Measurements from ENCODE around the gene GPC1. TPM values are rescaled to one million over a fixed set of nuclear protein-coding genes. Genes with fewer than 3 reads are reported as not detected.
A peak's percentile ranks its signal among the peaks of the same experiment; 100 is the strongest.

Gene GPC1
- total RNA-seq, 3 donors from 2014 or later = 13.8 to 56.3 (median 21.0) TPM

DNA sequence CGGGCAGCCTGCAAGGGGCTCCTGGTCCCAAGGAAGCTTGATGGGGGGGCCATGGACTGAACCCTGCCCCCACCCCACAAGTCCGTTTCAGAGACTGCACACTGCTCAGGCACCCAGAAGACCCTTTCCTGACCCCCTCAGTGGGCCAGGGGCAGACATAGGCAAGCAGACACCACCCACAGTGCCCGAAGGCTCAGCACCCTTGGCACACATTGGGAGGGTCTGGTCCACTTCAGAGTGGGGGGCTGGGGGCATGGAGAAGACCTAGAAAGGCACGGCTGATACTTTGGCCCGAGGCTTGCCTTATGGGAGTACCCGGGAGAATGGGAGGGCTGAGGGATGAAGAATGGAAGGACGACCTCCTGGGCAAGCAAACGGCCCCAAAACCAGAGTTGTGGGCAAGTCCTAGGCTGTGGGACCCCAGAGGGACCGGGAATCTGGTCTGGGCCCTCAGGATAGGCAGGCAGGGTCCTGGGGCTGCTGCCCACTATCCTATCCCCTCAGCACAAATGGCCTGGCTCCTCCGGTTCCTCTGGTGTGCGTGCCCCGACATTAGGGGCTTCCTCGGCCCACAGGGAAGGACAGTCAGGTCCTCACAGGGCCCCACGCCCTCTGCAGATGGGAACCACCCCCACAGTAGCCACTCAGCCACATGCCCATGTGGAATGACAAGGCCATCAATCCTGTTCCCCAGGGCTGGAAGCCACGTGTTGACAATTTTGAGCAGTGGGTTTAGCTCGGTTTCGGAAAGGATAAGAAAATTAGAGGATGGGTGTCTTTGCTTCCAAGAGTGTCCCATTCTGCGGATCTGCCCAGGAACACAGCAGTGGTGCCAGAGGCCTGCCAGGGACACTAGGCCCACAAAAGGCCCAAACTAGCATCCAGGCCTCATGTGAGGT, 15.0 kb upstream of the GPC1 start:
- intact Hi-C loops (cut with DNase I; ENCODE audit: low total_unique reads) = loop anchor here (5.0 kb wide), 1 partner anchor 108 kb away; no protein-coding TSS in a partner anchor

DNA sequence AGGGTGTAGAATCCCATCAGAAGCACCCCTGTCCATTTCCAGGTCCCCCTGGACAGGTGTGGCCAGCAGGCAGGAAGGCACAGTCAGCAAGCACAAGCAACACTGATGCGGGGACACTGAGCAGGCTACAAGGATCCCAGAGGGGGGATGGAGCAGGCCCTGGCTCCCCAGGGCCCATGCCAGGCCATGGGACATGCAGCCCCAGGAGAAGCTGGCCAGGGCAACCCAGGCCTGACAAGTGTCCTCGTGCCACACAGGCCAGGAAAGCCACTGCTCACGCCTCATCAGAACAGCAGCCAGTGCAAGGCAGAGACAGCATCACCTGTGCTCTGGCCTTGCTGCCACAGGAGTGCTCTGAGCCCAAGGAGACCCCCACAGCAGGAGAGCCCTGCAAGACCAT, 14.1 kb upstream of the GPC1 start:
- no peak for DNase-seq (ENCODE audit: low spot score in 2 of 2)
- Histone ChIP-seq H3K9me3 (peaks cover 9 to 19% of the 10 kb centered on the region in 2 donors), H3K4me1 (no peaks in the 10 kb centered on the region), H3K4me3 (no peak overlapping the region), H3K27me3 (no peaks in the 10 kb centered on the region), H3K36me3 (no peaks in the 10 kb centered on the region), H3K27ac (no peak overlapping the region)
- intact Hi-C loops (cut with DNase I; ENCODE audit: low total_unique reads) = loop anchor here (5.0 kb wide), 1 partner anchor 109 kb away; no protein-coding TSS in a partner anchor
- TF ChIP-seq POLR2A (IDR thresholded peaks at IDR 0.05) (no peak), POLR2AphosphoS5 (IDR thresholded peaks at IDR 0.05) (no peak)
- TF ChIP-seq, protein P1, sequence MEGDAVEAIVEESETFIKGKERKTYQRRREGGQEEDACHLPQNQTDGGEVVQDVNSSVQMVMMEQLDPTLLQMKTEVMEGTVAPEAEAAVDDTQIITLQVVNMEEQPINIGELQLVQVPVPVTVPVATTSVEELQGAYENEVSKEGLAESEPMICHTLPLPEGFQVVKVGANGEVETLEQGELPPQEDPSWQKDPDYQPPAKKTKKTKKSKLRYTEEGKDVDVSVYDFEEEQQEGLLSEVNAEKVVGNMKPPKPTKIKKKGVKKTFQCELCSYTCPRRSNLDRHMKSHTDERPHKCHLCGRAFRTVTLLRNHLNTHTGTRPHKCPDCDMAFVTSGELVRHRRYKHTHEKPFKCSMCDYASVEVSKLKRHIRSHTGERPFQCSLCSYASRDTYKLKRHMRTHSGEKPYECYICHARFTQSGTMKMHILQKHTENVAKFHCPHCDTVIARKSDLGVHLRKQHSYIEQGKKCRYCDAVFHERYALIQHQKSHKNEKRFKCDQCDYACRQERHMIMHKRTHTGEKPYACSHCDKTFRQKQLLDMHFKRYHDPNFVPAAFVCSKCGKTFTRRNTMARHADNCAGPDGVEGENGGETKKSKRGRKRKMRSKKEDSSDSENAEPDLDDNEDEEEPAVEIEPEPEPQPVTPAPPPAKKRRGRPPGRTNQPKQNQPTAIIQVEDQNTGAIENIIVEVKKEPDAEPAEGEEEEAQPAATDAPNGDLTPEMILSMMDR (IDR thresholded peaks at IDR 0.05) = no peak

More for the DNA sequence above, 15.0 kb upstream of the GPC1 start:
- no peaks in the 10 kb centered on the region for H3K27me3 ChIP-seq
- no peak overlapping the region for H3K27ac ChIP-seq
- TF ChIP-seq POLR2AphosphoS5 (IDR thresholded peaks at IDR 0.05) = no peak
- TF ChIP-seq, protein P1 (IDR thresholded peaks at IDR 0.05) = no peak
- TF ChIP-seq POLR2A (IDR thresholded peaks at IDR 0.05) = no peak
- H3K9me3 ChIP-seq = peaks cover 9 to 19% of the 10 kb centered on the region in 2 donors
- DNase-seq (ENCODE audit: low spot score in 2 of 2) = no peak
- H3K4me1 ChIP-seq = no peaks in the 10 kb centered on the region
- no peak overlapping the region for H3K4me3 ChIP-seq
- H3K36me3 ChIP-seq = no peaks in the 10 kb centered on the region

DNA sequence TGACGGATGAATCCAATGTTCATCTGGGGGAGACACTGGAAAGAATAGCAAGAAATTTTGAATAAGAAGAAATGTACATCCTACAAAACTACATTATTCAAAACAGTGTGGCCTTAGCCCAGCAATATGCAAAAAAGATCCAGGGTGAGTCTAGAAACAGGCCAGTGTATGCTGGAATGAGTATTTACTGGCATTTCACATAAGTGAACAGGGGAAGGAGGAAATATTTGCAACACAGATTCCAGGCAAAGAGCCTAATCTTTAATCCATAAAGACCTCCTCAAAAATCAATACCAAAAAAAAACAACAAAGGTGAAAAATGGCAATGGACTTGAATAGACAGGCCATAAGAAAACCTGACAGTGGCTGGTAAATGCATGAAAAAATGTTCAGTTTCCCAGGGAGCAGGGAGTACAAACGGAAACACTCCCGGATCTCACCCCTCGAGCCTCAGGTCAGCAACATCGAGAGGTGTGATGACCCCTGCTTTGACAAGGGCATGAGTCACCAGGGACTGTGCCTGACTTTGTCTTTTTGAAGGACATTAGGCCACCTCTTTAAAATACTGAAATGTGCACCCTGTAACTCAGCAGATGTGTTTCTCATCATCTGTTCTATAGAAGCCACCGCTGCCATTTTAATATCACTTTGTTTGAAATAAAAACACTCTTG, 12.7 kb upstream of the GPC1 start:
- intact Hi-C loops (cut with DNase I; ENCODE audit: low total_unique reads) = loop anchor here (5.0 kb wide), 1 partner anchor 110 kb away; no protein-coding TSS in a partner anchor
- no peak for DNase-seq (ENCODE audit: low spot score in 2 of 2)
- no peak overlapping the region for H3K27ac ChIP-seq
- H3K4me3 ChIP-seq = no peak overlapping the region
- H3K36me3 ChIP-seq = no peaks in the 10 kb centered on the region
- H3K4me1 ChIP-seq = no peaks in the 10 kb centered on the region
- no peaks in the 10 kb centered on the region for H3K27me3 ChIP-seq
- TF ChIP-seq, protein P1 (IDR thresholded peaks at IDR 0.05) = no peak
- no peak for TF ChIP-seq POLR2A (IDR thresholded peaks at IDR 0.05)
- no peak for TF ChIP-seq POLR2AphosphoS5 (IDR thresholded peaks at IDR 0.05)
- H3K9me3 ChIP-seq = peaks cover 9 to 19% of the 10 kb centered on the region in 2 donors

DNA sequence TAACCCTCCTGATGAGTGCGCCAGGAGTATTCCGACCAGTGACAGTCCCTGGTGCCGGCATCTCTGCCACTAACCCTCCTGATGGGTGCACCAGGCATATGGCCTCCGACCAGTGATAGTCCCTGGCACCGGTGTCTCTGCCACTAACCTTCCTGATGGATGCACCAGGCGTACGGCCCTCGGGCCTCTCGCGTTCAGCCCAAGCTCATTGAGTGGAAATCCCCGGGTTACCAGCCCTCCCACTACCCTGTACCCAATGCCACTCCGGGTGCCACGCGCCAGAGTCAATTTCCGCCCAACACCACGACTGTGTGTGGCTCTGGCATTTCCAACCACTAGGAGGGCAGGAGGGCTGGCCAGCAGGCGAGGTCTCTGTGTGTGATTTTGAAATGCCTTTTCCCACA, 11.7 kb upstream of the GPC1 start:
- no peaks in the 10 kb centered on the region for H3K36me3 ChIP-seq
- peaks cover 9 to 17% of the 10 kb centered on the region in 2 donors for H3K9me3 ChIP-seq
- intact Hi-C loops (cut with DNase I; ENCODE audit: low total_unique reads) = loop anchor here (5.0 kb wide), 1 partner anchor 111 kb away; no protein-coding TSS in a partner anchor
- no peaks in the 10 kb centered on the region for H3K4me1 ChIP-seq
- H3K4me3 ChIP-seq = no peak overlapping the region
- peak in 1 of 2 donors; percentile 52 for DNase-seq (ENCODE audit: low spot score in 2 of 2)
- no peak overlapping the region for H3K27ac ChIP-seq
- H3K27me3 ChIP-seq = no peaks in the 10 kb centered on the region
- no peak for TF ChIP-seq POLR2AphosphoS5 (IDR thresholded peaks at IDR 0.05)
- TF ChIP-seq POLR2A (IDR thresholded peaks at IDR 0.05) = no peak
- TF ChIP-seq, protein P1 (IDR thresholded peaks at IDR 0.05) = no peak
